M059J (cell line): ENCODE results near the gene STARD3. TPM values are rescaled to one million over a fixed set of nuclear protein-coding genes. Genes with fewer than 3 reads are reported as not detected.

Experiments
- DNase-seq: peaks from one replicate; pipeline ENCODE4 v3.0.0-alpha.2; 2012; ENCODE audit warnings: low read depth
- total RNA-seq: library from RNA; depleted of rRNA; stranded (reverse); fragments of >200 nt; shearing (Covaris generic); gene quantifications from 2 replicates; pipeline ENCODE4 v1.2.3, GENCODE V29; 2014

The STARD3 gene
- total RNA-seq, 1 experiment from 2014 or later = 33.1 TPM

- no peak for DNase-seq
Observed at GRCh38 chr17:39604911-39605491, 31.9 kb upstream of the STARD3 start.

- peak; percentile 18 for DNase-seq
Observed at GRCh38 chr17:39605492-39606433, 31.2 kb upstream of the STARD3 start.

GRCh38 chr17:39606434-39607056, 30.4 kb upstream of the STARD3 start:
- no peak for DNase-seq

- no peak for DNase-seq
Observed at GRCh38 chr17:39607057-39607850, 29.7 kb upstream of the STARD3 start.

- no peak for DNase-seq
Observed at GRCh38 chr17:39607851-39608130, 29.2 kb upstream of the STARD3 start, which contains the start of gene NEUROD2. Gene NEUROD2, minus strand, starts transcription at chr17:39607920. Its CDS starts 1,321 bp downstream, at chr17:39606599.

- DNase-seq = no peak
Observed at GRCh38 chr17:39608142-39608981, 28.6 kb upstream of the STARD3 start.

- no peak for DNase-seq
Observed at GRCh38 chr17:39609416-39610025, 27.4 kb upstream of the STARD3 start.

- DNase-seq = no peak
Observed at GRCh38 chr17:39611401-39612112, 25.4 kb upstream of the STARD3 start.

- DNase-seq = no peak
Observed at GRCh38 chr17:39612291-39612894, 24.6 kb upstream of the STARD3 start.

- DNase-seq = no peak
Observed at GRCh38 chr17:39612935-39613464, 23.9 kb upstream of the STARD3 start.

- DNase-seq = no peak
Observed at GRCh38 chr17:39614545-39615157, 22.3 kb upstream of the STARD3 start.

- DNase-seq = no peak
Observed at GRCh38 chr17:39615434-39615833, 21.5 kb upstream of the STARD3 start.

GRCh38 chr17:39617100-39617445, 19.9 kb upstream of the STARD3 start:
- DNase-seq = no peak

- peak; percentile 64 for DNase-seq
Observed at GRCh38 chr17:39617446-39618245, 19.3 kb upstream of the STARD3 start.

GRCh38 chr17:39618246-39618913, 18.6 kb upstream of the STARD3 start:
- DNase-seq = no peak

- DNase-seq = no peak
Observed at GRCh38 chr17:39618956-39619785, 17.8 kb upstream of the STARD3 start.

GRCh38 chr17:39619786-39620101, 17.2 kb upstream of the STARD3 start:
- DNase-seq = no peak
